ENCODE results near the gene HIVEP1.
A peak's percentile ranks its signal among the peaks of the same experiment; 100 is the strongest.

HIVEP1 gene

GRCh38 chr6:12200761-12201160 lies 188.6 kb downstream of the HIVEP1 start:
- DNase-seq: no peak

GRCh38 chr6:12203001-12203400 lies 190.9 kb downstream of the HIVEP1 start:
- no peak for DNase-seq

DNA sequence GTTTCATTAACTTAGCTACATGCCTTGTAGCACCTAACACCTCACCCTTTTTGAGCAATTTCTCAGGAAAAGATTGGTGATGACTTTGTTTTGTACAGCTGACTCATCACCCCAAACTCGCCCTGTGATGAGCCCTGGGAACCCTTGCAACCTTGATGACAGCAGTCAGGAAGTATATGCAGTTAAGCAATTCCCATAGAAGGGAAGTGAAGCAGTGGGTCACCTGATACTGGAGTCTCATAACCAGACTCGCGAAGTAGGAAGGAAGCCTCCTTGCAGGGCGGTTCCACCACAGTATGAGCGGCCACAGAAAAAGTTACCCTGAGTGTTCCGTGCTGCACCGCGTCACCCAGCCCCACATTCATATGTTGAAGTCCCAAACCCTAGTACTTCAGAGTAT lies 196.1 kb downstream of the HIVEP1 start:
- peak; percentile 36 for DNase-seq

- no peak for DNase-seq
Measured at GRCh38 chr6:12208673-12209072, 196.6 kb downstream of the HIVEP1 start.

Data from activated CD4-positive, alpha-beta T cell treated with anti-CD3 and anti-CD28 coated beads, Interleukin-2, amount 50 U/mL, for 16 hours (primary cell).